ENCODE measurements around the gene RIPK1. TPM values are rescaled to one million over a fixed set of nuclear protein-coding genes. Genes with fewer than 3 reads are reported as not detected.

Gene RIPK1
- total and polyA plus RNA-seq, 9 of the 15 experiments (the other 6 are each of a cell fraction or from before 2014, with no cell fraction given): 3.8 to 24.9 (median 17.7) TPM

DNA sequence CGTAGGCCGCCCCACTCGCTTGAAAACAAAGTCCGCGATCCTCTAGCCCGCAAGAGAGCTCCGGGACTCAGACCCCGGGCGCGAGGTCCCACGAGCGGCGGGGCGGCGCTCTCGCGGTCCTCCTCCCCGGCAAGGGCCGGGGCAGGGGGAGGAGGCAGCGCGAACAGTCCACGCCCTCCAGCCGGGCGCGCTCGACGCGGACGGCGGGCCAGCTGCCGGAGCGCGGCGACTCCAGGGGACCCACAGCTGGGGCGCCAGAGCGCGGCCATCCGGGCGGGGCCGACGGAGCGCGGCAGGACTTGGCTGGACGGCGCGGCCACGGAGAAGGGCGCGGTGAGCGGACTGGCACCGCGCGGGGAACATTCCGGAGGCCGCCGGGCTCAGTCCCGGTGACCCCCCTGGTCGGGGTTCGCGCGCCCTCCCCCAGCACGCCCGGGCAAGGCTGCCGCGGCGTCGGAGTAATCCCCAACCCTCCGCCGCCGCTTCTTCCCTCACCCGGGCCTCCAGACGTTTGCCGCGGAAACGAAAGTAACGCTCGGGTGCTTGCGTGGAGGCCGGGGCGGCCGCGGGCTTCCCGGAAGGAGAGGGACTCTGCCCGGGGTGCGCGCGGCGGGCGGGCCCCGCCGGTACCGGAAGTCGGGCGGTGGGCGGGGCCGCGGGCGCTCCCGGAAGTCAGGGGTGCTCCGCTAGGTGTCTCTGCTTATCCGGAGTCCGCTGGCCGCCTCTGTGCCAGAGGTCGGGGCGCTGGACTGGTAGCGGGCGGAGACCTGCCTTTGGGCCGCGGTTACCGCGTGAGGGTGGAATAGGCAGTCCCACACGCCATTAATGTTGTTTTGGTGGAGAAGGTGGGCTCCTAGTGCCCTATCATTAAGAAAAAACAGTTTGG, at the start of gene RIPK1 (continued):
- no peak for TF ChIP-seq ZNF449 (CRISPR knock-in tag; IDR thresholded peaks at IDR 0.05)
- TF ChIP-seq KLF16 (IDR thresholded peaks at IDR 0.05): 0 out of 2 replicates have a peak, but pooled peaks have one; percentile 27
- TF ChIP-seq MIER1 (IDR thresholded peaks at IDR 0.05; ENCODE audit: low read depth): no peak
- peak; percentile 61; the same call in 1 of the 2 replicates for TF ChIP-seq NR3C1 (CRISPR knock-in tag; IDR thresholded peaks at IDR 0.05)
- TF ChIP-seq ZNF134 (CRISPR knock-in tag; conservative IDR thresholded peaks at IDR 0.05): no peak
- TF ChIP-seq NFYB (IDR thresholded peaks at IDR 0.05; ENCODE audit: extremely low read depth, insufficient read length): no peak
- TF ChIP-seq, protein P1, sequence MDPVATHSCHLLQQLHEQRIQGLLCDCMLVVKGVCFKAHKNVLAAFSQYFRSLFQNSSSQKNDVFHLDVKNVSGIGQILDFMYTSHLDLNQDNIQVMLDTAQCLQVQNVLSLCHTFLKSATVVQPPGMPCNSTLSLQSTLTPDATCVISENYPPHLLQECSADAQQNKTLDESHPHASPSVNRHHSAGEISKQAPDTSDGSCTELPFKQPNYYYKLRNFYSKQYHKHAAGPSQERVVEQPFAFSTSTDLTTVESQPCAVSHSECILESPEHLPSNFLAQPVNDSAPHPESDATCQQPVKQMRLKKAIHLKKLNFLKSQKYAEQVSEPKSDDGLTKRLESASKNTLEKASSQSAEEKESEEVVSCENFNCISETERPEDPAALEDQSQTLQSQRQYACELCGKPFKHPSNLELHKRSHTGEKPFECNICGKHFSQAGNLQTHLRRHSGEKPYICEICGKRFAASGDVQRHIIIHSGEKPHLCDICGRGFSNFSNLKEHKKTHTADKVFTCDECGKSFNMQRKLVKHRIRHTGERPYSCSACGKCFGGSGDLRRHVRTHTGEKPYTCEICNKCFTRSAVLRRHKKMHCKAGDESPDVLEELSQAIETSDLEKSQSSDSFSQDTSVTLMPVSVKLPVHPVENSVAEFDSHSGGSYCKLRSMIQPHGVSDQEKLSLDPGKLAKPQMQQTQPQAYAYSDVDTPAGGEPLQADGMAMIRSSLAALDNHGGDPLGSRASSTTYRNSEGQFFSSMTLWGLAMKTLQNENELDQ (CRISPR knock-in tag; IDR thresholded peaks at IDR 0.05; ENCODE audit: borderline replicate concordance): no peak
- TF ChIP-seq ZNF121 (CRISPR knock-in tag; conservative IDR thresholded peaks at IDR 0.05): peak; percentile 27; the same call in 1 of the 2 replicates
- TF ChIP-seq LCOR (CRISPR knock-in tag; IDR thresholded peaks at IDR 0.05): peak; percentile 47; the same call in 1 of the 2 replicates
- no peak for TF ChIP-seq TAF15 (IDR thresholded peaks at IDR 0.05; ENCODE audit: low read depth, low read length)
- no peak for TF ChIP-seq HNRNPH1 (optimal IDR thresholded peaks at IDR 0.05; ENCODE audit: low read depth, low read length)
- no peak for TF ChIP-seq IRF1 (CRISPR knock-in tag; IDR thresholded peaks at IDR 0.05; ENCODE audit: borderline replicate concordance)
- TF ChIP-seq NCOA2 (IDR thresholded peaks at IDR 0.05; ENCODE audit: partially characterized antibody in 2 of 2): no peak
- TF ChIP-seq ID3 (CRISPR knock-in tag; IDR thresholded peaks at IDR 0.05): no peak
- peak; percentile 92 for TF ChIP-seq ID3 (tag; IDR thresholded peaks at IDR 0.05)
- no peak for TF ChIP-seq ZNF354B (CRISPR knock-in tag; IDR thresholded peaks at IDR 0.05)
- no peak for TF ChIP-seq PURB (CRISPR knock-in tag; IDR thresholded peaks at IDR 0.05; ENCODE audit: low read depth)
- no peak for TF ChIP-seq ASH1L (IDR thresholded peaks at IDR 0.05; ENCODE audit: borderline replicate concordance, low read depth, partially characterized antibody)
- 0 out of 4 replicates have a peak, but pooled peaks of 1 of the 2 experiments have one; percentile 0 for TF ChIP-seq TBL1XR1 (IDR thresholded peaks at IDR 0.05; ENCODE audit: low read length in 2 of 2)
- TF ChIP-seq ESRRA (IDR thresholded peaks at IDR 0.05; ENCODE audit: borderline replicate concordance, low read depth): peak; percentile 82
- TF ChIP-seq ZNF282 (CRISPR knock-in tag; IDR thresholded peaks at IDR 0.05): peak; percentile 50; the same call in 1 of the 2 replicates
- no peak for TF ChIP-seq BDP1 (IDR thresholded peaks at IDR 0.05; ENCODE audit: insufficient read depth, insufficient read length)
- no peak for TF ChIP-seq MCM5 (IDR thresholded peaks at IDR 0.05; ENCODE audit: low read depth)
- no peak for TF ChIP-seq ZNF436 (CRISPR knock-in tag; IDR thresholded peaks at IDR 0.05)
